Sigmoid colon (tissue), 7 donors: ENCODE data around the gene KLHDC7B. TPM values are rescaled to one million over a fixed set of nuclear protein-coding genes. Genes with fewer than 3 reads are reported as not detected.
"Not testable (repeated sequence)": the region's sequence is repeated elsewhere in the genome, so short reads cannot be mapped to it uniquely, and the experiment has no call there.

Experiments used
- DNase-seq: peaks from one replicate; pipeline ENCODE4 v3.0.0-alpha.2; 2019
- H3K27ac ChIP-seq, 4 donors: fragments of 200-600 bp; sonication (generic); one replicate each; pipeline ENCODE4 v1.5.1; 2016 to 2019; ENCODE audit warnings: mild to moderate bottlenecking in 1 of 4
- H3K27me3 ChIP-seq, 3 donors: fragments of 200-600 bp; sonication (generic); one replicate each; pipeline ENCODE4 v1.5.1; 2019; ENCODE audit warnings: mild to moderate bottlenecking in 1 of 3
- H3K36me3 ChIP-seq, 4 donors: fragments of 200-600 bp; sonication (generic); one replicate each; pipeline ENCODE4 v1.5.1; 2016 to 2019
- H3K4me1 ChIP-seq, 4 donors: fragments of 200-600 bp; sonication (generic); one replicate each; pipeline ENCODE4 v1.5.1; 2017 to 2019
- H3K4me3 ChIP-seq, 4 donors: fragments of 200-600 bp; sonication (generic); one replicate each; pipeline ENCODE4 v1.5.1; 2017 to 2019; ENCODE audit warnings: mild to moderate bottlenecking in 2 of 4, moderate library complexity in 1 of 4
- H3K9me3 ChIP-seq, 4 donors: fragments of 200-600 bp in 3 of 4; sonication (generic) in 3 of 4; one replicate each; pipeline versions ENCODE4 v1.5.1 to v1.6.1; 2013 to 2019
- CTCF ChIP-seq, 4 experiments: fragments of 450-650 bp in 3 of 4; fragments of 200-600 bp in 1 of 4; IDR thresholded peaks; one replicate each; pipeline ENCODE4 v1.5.1; 2016 to 2019; ENCODE audit warnings: antibody characterized with exemption in 4 of 4, mild to moderate bottlenecking in 3 of 4, moderate library complexity in 2 of 4
- EP300 ChIP-seq, 4 donors: sonication (generic); formaldehyde crosslinking; IDR thresholded peaks; one replicate each; pipeline ENCODE4 v1.6.1; 2017; ENCODE audit warnings: antibody characterized with exemption in 4 of 4
- POLR2A ChIP-seq, 2 donors: fragments of 450-650 bp; IDR thresholded peaks; one replicate each; pipeline ENCODE4 v1.6.1; 2016; ENCODE audit warnings: antibody characterized with exemption in 2 of 2, mild to moderate bottlenecking in 2 of 2, moderate library complexity in 2 of 2
- POLR2AphosphoS5 ChIP-seq, 4 donors: sonication (generic); formaldehyde crosslinking; IDR thresholded peaks; one replicate each; pipeline ENCODE4 v1.6.1; 2017; ENCODE audit warnings: antibody characterized with exemption in 4 of 4
- WGBS, 2 donors: extraction: QIAGEN DNeasy Blood & Tissue Kit; methylation state at CpG; one replicate each; pipeline ENCODE4 v1.1.7; 2013; 5-methylcytosine and 5-hydroxymethylcytosine counted together
- intact Hi-C: fragments of 100-400 bp; cut with DNase I; formaldehyde crosslinking; loops from one replicate; pipeline ENCODE4 v1.15.1; 2023
- polyA plus RNA-seq, 3 donors: library from polyadenylated mRNA; stranded (reverse); fragments of 200-250 nt; gene quantifications; one replicate each; pipeline ENCODE4 v1.2.3, GENCODE V29; 2013
- total RNA-seq, 4 donors: library from RNA; depleted of rRNA; stranded (reverse); fragments of >200 nt; gene quantifications; one replicate each; pipeline ENCODE4 v1.1.0, GENCODE V29; 2016
- donor health status: healthy with polysubstance abuse.
- donor health status: Bipolar disorder and iron deficiency.
- donor health status: healthy.

Gene KLHDC7B
- total and polyA plus RNA-seq, 7 donors = 2.0 TPM; not detected in 6

GRCh38 chr22:50516891-50517290, 28.8 kb upstream of the KLHDC7B start:
- TF ChIP-seq CTCF (IDR thresholded peaks at IDR 0.05) (no peak), POLR2AphosphoS5 (IDR thresholded peaks at IDR 0.05) (no peak), EP300 (IDR thresholded peaks at IDR 0.05) (no peak), POLR2A (IDR thresholded peaks at IDR 0.05) (no peak)
- Histone ChIP-seq H3K36me3 (peaks cover 29 to 57% (median 35%) of the 10 kb centered on the region in 4 donors), H3K4me3 (no peak overlapping the region), H3K27ac (no peak overlapping the region), H3K27me3 (no peaks in the 10 kb centered on the region), H3K4me1 (no peaks in the 10 kb centered on the region), H3K9me3 (no peaks in the 10 kb centered on the region)
- no peak for DNase-seq
- intact Hi-C loops = no loop called here
- WGBS, 2 donors = 85 to 87% methylated on average over 16 of the region's 16 CpGs

- Histone ChIP-seq H3K27ac (no peak overlapping the region), H3K9me3 (no peaks in the 10 kb centered on the region), H3K4me1 (no peaks in the 10 kb centered on the region), H3K4me3 (no peak overlapping the region), H3K36me3 (peaks cover 36 to 65% (median 43%) of the 10 kb centered on the region in 4 donors), H3K27me3 (no peaks in the 10 kb centered on the region)
- TF ChIP-seq POLR2A (IDR thresholded peaks at IDR 0.05) (no peak), POLR2AphosphoS5 (IDR thresholded peaks at IDR 0.05) (no peak), CTCF (IDR thresholded peaks at IDR 0.05) (no peak), EP300 (IDR thresholded peaks at IDR 0.05) (no peak)
- intact Hi-C loops = no loop called here
- no peak for DNase-seq
- 83 to 90% methylated on average over 20 of the region's 20 CpGs for WGBS, 2 donors
These were observed 28.0 kb upstream of the KLHDC7B start for GRCh38 chr22:50517495-50518260.

- no peak for DNase-seq
- peaks cover 44 to 74% (median 51%) of the 10 kb centered on the region in 4 donors for H3K36me3 ChIP-seq
- intact Hi-C loops = no loop called here
- no peak for TF ChIP-seq EP300 (IDR thresholded peaks at IDR 0.05)
- TF ChIP-seq POLR2A (IDR thresholded peaks at IDR 0.05) = no peak
- no peak for TF ChIP-seq POLR2AphosphoS5 (IDR thresholded peaks at IDR 0.05)
- TF ChIP-seq CTCF (IDR thresholded peaks at IDR 0.05) = no peak
- H3K4me3 ChIP-seq = no peak overlapping the region
- peaks cover 0 to 4% (median 0%) of the 10 kb centered on the region in 4 donors for H3K4me1 ChIP-seq
- 95 to 96% methylated on average over 7 of the region's 7 CpGs for WGBS, 2 donors
- H3K9me3 ChIP-seq = no peaks in the 10 kb centered on the region
- no peak overlapping the region for H3K27ac ChIP-seq
- no peaks in the 10 kb centered on the region for H3K27me3 ChIP-seq
These were observed 27.1 kb upstream of the KLHDC7B start for GRCh38 chr22:50518606-50519005.

DNA sequence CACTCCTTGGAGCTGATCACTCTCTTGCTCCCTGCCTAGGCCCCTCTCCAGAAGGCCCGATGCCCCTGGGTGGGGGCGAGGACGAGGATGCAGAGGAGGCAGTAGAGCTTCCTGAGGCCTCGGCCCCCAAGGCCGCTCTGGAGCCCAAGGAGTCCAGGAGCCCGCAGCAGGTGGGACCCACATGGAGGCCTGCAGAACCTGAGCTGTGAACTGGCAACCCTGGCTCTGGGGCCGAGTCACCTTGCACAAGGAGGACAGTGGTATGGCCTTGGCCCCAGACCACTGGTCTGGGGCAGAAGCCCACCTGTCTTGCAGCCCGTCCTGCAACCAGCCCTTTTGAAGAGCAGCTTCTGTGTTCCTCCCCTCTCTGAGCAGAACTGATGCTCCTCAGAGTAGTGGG, 26.5 kb upstream of the KLHDC7B start:
- H3K9me3 ChIP-seq = no peaks in the 10 kb centered on the region
- H3K4me1 ChIP-seq = peaks cover 0 to 9% (median 3%) of the 10 kb centered on the region in 4 donors
- intact Hi-C loops = no loop called here
- DNase-seq = no peak
- no peaks in the 10 kb centered on the region for H3K27me3 ChIP-seq
- peaks cover 45 to 80% (median 54%) of the 10 kb centered on the region in 4 donors for H3K36me3 ChIP-seq
- no peak for TF ChIP-seq POLR2A (IDR thresholded peaks at IDR 0.05)
- no peak for TF ChIP-seq POLR2AphosphoS5 (IDR thresholded peaks at IDR 0.05)
- TF ChIP-seq CTCF (IDR thresholded peaks at IDR 0.05) = no peak
- TF ChIP-seq EP300 (IDR thresholded peaks at IDR 0.05) = no peak
- H3K4me3 ChIP-seq = no peak overlapping the region
- no peak overlapping the region for H3K27ac ChIP-seq
- WGBS, 2 donors = 98% methylated on average over 8 of the region's 8 CpGs

GRCh38 chr22:50520184-50520583, 25.5 kb upstream of the KLHDC7B start:
- peaks cover 45 to 80% (median 54%) of the 10 kb centered on the region in 4 donors for H3K36me3 ChIP-seq
- H3K9me3 ChIP-seq, H3K4me3 ChIP-seq, H3K27me3 ChIP-seq, H3K27ac ChIP-seq, DNase-seq, intact Hi-C loops: not testable (repeated sequence)
- 96% methylated on average over 8 of the region's 8 CpGs for WGBS, 2 donors
- H3K4me1 ChIP-seq = peaks cover 0 to 19% (median 13%) of the 10 kb centered on the region in 4 donors
